Stimulated activated CD4-positive, alpha-beta T cell treated with anti-CD3 and anti-CD28 coated beads, Interleukin-12 subunit alpha, Interleukin-12 subunit beta, amount 100 ng/mL, for 48 hours (primary cell): ENCODE results near the gene ERBB4.

Source experiments
- DNase-seq, 3 donors: peaks; one replicate each; pipeline ENCODE4 v3.0.0-alpha.2; 2020; ENCODE audit warnings: low read depth in 2 of 3, low spot score in 1 of 3

Gene ERBB4

GRCh38 chr2:211941216-211941747 is 597.3 kb downstream of the ERBB4 start:
- DNase-seq, result no peak

GRCh38 chr2:211939177-211939576 is 599.4 kb downstream of the ERBB4 start:
- no peak for DNase-seq

- no peak for DNase-seq
Measured at GRCh38 chr2:211934811-211935210, 603.8 kb downstream of the ERBB4 start.

- DNase-seq, result no peak
Measured at GRCh38 chr2:211931314-211931713, 607.3 kb downstream of the ERBB4 start.

GRCh38 chr2:211930331-211930730 is 608.3 kb downstream of the ERBB4 start:
- DNase-seq, result no peak

- no peak for DNase-seq
Measured at GRCh38 chr2:211928201-211928600, 610.4 kb downstream of the ERBB4 start.

- DNase-seq, result no peak
Measured at GRCh38 chr2:211923019-211923418, 615.6 kb downstream of the ERBB4 start.

- DNase-seq, result no peak
Measured at GRCh38 chr2:211903961-211904360, 634.6 kb downstream of the ERBB4 start.

GRCh38 chr2:211901226-211901846 is 637.3 kb downstream of the ERBB4 start:
- DNase-seq, result no peak

- DNase-seq, result no peak
Measured at GRCh38 chr2:211900518-211900917, 638.1 kb downstream of the ERBB4 start.

GRCh38 chr2:211900000-211900399 is 638.6 kb downstream of the ERBB4 start:
- DNase-seq, result no peak

GRCh38 chr2:211898702-211899101 is 639.9 kb downstream of the ERBB4 start:
- no peak for DNase-seq

GRCh38 chr2:211881449-211881848 is 657.2 kb downstream of the ERBB4 start:
- no peak for DNase-seq

- DNase-seq, result no peak
Measured at GRCh38 chr2:211879323-211879722, 659.3 kb downstream of the ERBB4 start.

GRCh38 chr2:211877061-211877460 is 661.5 kb downstream of the ERBB4 start:
- DNase-seq, result no peak

- no peak for DNase-seq
Measured at GRCh38 chr2:211875488-211875887, 663.1 kb downstream of the ERBB4 start.

GRCh38 chr2:211868996-211869533 is 669.5 kb downstream of the ERBB4 start:
- DNase-seq, result no peak

- no peak for DNase-seq
Measured at GRCh38 chr2:211867845-211868451, 670.7 kb downstream of the ERBB4 start.

- no peak for DNase-seq
Measured at GRCh38 chr2:211864328-211864727, 674.3 kb downstream of the ERBB4 start.

- DNase-seq, result no peak
Measured at GRCh38 chr2:211860224-211860623, 678.4 kb downstream of the ERBB4 start.

GRCh38 chr2:211854832-211855231 is 683.8 kb downstream of the ERBB4 start:
- no peak for DNase-seq

- no peak for DNase-seq
Measured at GRCh38 chr2:211846714-211847113, 691.9 kb downstream of the ERBB4 start.

GRCh38 chr2:211846036-211846400 is 692.6 kb downstream of the ERBB4 start:
- no peak for DNase-seq
